GM23338 (cell line): ENCODE data around the gene SNURF.

Experiments used
- CREB1 ChIP-seq: fragments of 250-450 bp; sonication (Bioruptor Pico); IDR thresholded peaks from 2 replicates; pipeline ENCODE4 v1.5.0; 2020; ENCODE audit warnings: low read depth, mild to moderate bottlenecking, moderate library complexity
- CTCF ChIP-seq, 2 experiments: fragments of 200-600 bp in 1 of 2; sonication (generic) in 1 of 2; conservative IDR thresholded peaks; 2 replicates each; pipeline versions ENCODE4 v1.5.1 to v1.6.1; 2016 to 2017; ENCODE audit warnings: antibody characterized with exemption in 2 of 2, low read depth in 2 of 2, mild to moderate bottlenecking in 2 of 2, moderate library complexity in 1 of 2
- EZH2 ChIP-seq: fragments of 200-600 bp; sonication (generic); IDR thresholded peaks from one replicate; pipeline ENCODE4 v1.8.0; 2017; ENCODE audit warnings: antibody characterized with exemption, mild to moderate bottlenecking, low read depth; ENCODE audit not compliant: unreplicated experiment
- EZH2phosphoT487 ChIP-seq: fragments of 200-600 bp; sonication (generic); IDR thresholded peaks from one replicate; pipeline ENCODE4 v1.8.1; 2018; ENCODE audit warnings: antibody characterized with exemption; ENCODE audit not compliant: unreplicated experiment
- JUNB ChIP-seq: IDR thresholded peaks from one replicate; pipeline ENCODE4 v1.6.1; 2016; ENCODE audit warnings: antibody characterized with exemption; ENCODE audit not compliant: unreplicated experiment
- POLR2AphosphoS5 ChIP-seq: IDR thresholded peaks from 2 replicates; pipeline ENCODE4 v1.6.1; 2016; ENCODE audit warnings: antibody characterized with exemption, low read depth
- REST ChIP-seq: IDR thresholded peaks from one replicate; pipeline ENCODE4 v1.6.1; 2018; ENCODE audit warnings: antibody characterized with exemption; ENCODE audit not compliant: unreplicated experiment
- STAT1 ChIP-seq: IDR thresholded peaks from one replicate; pipeline ENCODE4 v1.6.1; 2016; ENCODE audit warnings: antibody characterized with exemption; ENCODE audit not compliant: unreplicated experiment

GRCh38 chr15:24917431-24917830, 37.4 kb upstream of the SNURF start:
- TF ChIP-seq CTCF (conservative IDR thresholded peaks at IDR 0.05; ENCODE audit: low read depth in 2 of 2): peak; percentile 27 to 40
- TF ChIP-seq REST: no peak
- no peak for TF ChIP-seq POLR2AphosphoS5
- no peak for TF ChIP-seq EZH2
- no peak for TF ChIP-seq JUNB
- TF ChIP-seq EZH2phosphoT487: no peak
- no peak for TF ChIP-seq CREB1
- TF ChIP-seq STAT1: no peak
